Kidney (tissue), 14 donors: ENCODE results near the gene MTERF4. TPM values are rescaled to one million over a fixed set of nuclear protein-coding genes. Genes with fewer than 3 reads are reported as not detected.

Source experiments
- DNase-seq, 5 donors: peaks; one replicate each; pipeline ENCODE4 v3.0.0-alpha.2; 2013 to 2020
- FAIRE-seq: peaks from 2 replicates; lab custom pipeline; 2012; peaks lifted over from hg19 to GRCh38; lab: Jason Lieb, UNC
- H3K27ac ChIP-seq, 2 donors: one replicate each; pipeline ENCODE4 v1.7.0; 2013; ENCODE audit warnings: low read depth in 2 of 2, low read length in 2 of 2, inconsistent platforms in 1 of 2
- H3K27me3 ChIP-seq: one replicate; pipeline ENCODE4 v1.7.1; 2013; ENCODE audit warnings: low read length, inconsistent platforms; ENCODE audit not compliant: control insufficient read depth, insufficient read depth
- H3K36me3 ChIP-seq, 3 donors: one replicate each; pipeline versions ENCODE4 v1.7.0 to v1.7.1; 2013; ENCODE audit warnings: low read length in 3 of 3, control low read depth in 1 of 3, inconsistent platforms in 1 of 3; ENCODE audit not compliant: insufficient read depth in 3 of 3, control insufficient read depth in 2 of 3
- H3K4me1 ChIP-seq, 3 donors: one replicate each; pipeline versions ENCODE4 v1.7.0 to v1.7.1; 2013; ENCODE audit warnings: low read length in 3 of 3, inconsistent platforms in 1 of 3, low read depth in 1 of 3; ENCODE audit not compliant: control insufficient read depth in 2 of 3, insufficient read depth in 2 of 3
- H3K4me3 ChIP-seq, 3 donors: one replicate each; pipeline versions ENCODE4 v1.7.0 to v1.8.1; 2013; ENCODE audit warnings: low read length in 3 of 3, control low read depth in 1 of 3, inconsistent platforms in 1 of 3
- H3K9ac ChIP-seq, 3 donors: one replicate each; pipeline versions ENCODE4 v1.7.0 to v1.7.1; 2013; ENCODE audit warnings: low read length in 3 of 3, control low read depth in 1 of 3, inconsistent platforms in 1 of 3
- H3K9me3 ChIP-seq, 3 donors: one replicate each; pipeline versions ENCODE4 v1.7.0 to v1.7.1; 2013; ENCODE audit warnings: low read length in 3 of 3, control low read depth in 1 of 3, inconsistent platforms in 1 of 3; ENCODE audit not compliant: control insufficient read depth in 2 of 3, insufficient read depth in 1 of 3
- intact Hi-C: fragments of 100-400 bp; cut with DNase I; formaldehyde crosslinking; loops from one replicate; pipeline ENCODE4 v1.11.1; 2022
- polyA plus RNA-seq: library from polyadenylated mRNA; stranded (reverse); fragments of 350-450 nt; fragmentation: Illumina TruSeq; extraction: RNeasy Lipid Tissue Mini Kit (QIAGEN cat#74804); gene quantifications from one replicate; pipeline ENCODE4 v1.2.3, GENCODE V29; 2014; ENCODE audit warnings: low read depth, low replicate concordance; ENCODE audit not compliant: insufficient read depth
- total RNA-seq: library from RNA; stranded (reverse); fragmentation: NEBNext Ultra II Directional; extraction: Animal tissue kit (Norgen Biotek cat#: 25700); gene quantifications from one replicate; pipeline ENCODE4 v1.2.1, GENCODE V29; 2021
- TF ChIP-seq, protein P1 (sequence below): IDR thresholded peaks from 3 replicates; pipeline ENCODE4 v1.5.1; 2012; ENCODE audit warnings: mild to moderate bottlenecking, moderate library complexity, borderline replicate concordance; ENCODE audit not compliant: insufficient read depth; ENCODE audit errors: extremely low read depth
- donor health status: control.
- donor health status: control.
- donor health status: control.
- donor health status: control.
- donor health status: control.
- donor health status: DM: yes; HTN: yes; CAD: no.
- donor health status: Normal renal cell carcinoma (clear cell type).

The MTERF4 gene
- total and polyA plus RNA-seq, 2 donors from 2014 or later, result 24.3 to 41.5 TPM

DNA sequence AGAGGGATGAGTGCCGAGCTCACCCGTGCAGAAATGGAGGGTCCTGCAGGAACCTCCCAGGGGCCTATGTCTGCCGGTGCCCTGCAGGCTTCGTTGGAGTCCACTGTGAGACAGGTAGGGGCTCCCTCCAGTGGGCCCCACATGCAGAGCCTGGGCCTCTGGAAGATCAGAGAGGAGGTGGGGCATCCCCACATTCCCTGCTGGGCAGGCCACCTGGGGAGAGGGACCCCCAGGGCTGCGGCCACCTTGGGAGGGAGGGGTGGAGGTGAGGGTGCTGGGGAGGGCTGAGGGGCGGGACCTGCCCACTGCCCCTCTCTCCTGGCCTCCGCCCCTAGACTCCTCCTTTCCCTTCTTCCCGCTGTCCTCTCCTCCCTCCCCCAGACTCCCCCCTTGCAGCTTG is 38.5 kb downstream of the MTERF4 start:
- Histone ChIP-seq H3K36me3 (no peaks in the 10 kb centered on the region), H3K9ac (no peak overlapping the region), H3K4me3 (peak overlapping the region in 1 of 3 donors; percentile 35), H3K4me1 (peaks cover 0 to 2% (median 0%) of the 10 kb centered on the region in 3 donors), H3K27me3 (no peaks in the 10 kb centered on the region), H3K27ac (no peak overlapping the region), H3K9me3 (no peaks in the 10 kb centered on the region)
- intact Hi-C loops, result loop anchor here (10.0 kb wide), 1 partner anchor 209 kb away; no protein-coding TSS in a partner anchor
- no peak for FAIRE-seq
- peak in 2 of 5 donors; percentile 28 to 80 for DNase-seq
- TF ChIP-seq, protein P1, sequence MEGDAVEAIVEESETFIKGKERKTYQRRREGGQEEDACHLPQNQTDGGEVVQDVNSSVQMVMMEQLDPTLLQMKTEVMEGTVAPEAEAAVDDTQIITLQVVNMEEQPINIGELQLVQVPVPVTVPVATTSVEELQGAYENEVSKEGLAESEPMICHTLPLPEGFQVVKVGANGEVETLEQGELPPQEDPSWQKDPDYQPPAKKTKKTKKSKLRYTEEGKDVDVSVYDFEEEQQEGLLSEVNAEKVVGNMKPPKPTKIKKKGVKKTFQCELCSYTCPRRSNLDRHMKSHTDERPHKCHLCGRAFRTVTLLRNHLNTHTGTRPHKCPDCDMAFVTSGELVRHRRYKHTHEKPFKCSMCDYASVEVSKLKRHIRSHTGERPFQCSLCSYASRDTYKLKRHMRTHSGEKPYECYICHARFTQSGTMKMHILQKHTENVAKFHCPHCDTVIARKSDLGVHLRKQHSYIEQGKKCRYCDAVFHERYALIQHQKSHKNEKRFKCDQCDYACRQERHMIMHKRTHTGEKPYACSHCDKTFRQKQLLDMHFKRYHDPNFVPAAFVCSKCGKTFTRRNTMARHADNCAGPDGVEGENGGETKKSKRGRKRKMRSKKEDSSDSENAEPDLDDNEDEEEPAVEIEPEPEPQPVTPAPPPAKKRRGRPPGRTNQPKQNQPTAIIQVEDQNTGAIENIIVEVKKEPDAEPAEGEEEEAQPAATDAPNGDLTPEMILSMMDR, result no peak

DNA sequence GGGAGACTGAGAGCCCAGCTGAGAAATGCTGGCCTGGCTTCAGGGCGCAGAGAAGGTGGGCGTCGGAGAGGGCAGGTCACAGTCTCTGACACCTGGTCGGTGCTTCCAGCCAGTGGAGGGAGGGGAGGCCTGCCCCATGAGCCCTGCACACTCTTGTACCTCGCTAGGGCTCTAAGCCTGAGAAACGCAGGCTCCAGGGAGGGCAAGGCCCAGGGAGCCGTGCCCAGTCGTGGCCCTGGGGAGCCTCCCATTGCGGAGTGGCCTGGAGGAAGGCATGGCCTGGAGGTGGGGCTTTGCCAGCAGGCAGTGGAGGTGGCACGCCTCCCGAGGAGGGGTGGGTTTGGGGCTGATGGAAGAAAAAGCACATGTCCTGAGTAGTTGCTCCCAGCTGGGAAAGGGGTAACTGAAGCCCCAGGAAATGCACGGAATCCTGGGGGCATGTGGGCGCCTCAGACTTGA is 39.0 kb downstream of the MTERF4 start:
- Histone ChIP-seq H3K27ac (no peak overlapping the region), H3K4me3 (no peak overlapping the region)
- intact Hi-C loops, result loop anchor here (10.0 kb wide), 1 partner anchor 208 kb away; no protein-coding TSS in a partner anchor

DNA sequence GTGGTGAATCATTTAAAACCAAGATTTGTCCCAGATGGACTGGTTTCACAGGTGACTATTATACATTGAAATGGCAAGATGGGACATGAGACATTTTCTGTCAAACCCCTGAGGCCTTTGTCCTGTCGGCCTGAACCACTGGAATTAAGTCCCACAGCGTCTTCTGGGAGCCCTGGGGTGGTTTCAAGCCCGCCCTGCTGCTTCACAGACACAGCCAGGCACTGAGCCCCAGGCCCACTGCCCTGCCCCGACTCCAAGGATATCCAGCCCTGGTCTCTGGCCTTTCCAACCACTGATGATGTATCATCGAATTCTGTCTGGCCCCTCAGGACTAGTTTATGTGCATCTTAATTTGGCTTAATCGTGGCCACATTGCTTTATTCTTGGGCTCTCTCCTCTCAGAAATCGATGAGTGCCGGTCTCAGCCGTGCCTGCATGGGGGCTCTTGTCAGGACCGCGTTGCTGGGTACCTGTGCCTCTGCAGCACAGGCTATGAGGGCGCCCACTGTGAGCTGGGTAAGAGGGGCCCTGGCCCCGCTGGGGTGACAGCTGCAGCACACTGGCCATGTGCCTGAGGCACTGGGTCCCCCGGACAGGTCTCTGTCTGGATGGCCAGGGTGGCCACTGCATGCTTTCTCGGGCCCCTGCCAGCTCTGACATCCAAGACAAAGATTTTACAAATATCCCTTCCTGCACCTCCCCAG is 39.5 kb downstream of the MTERF4 start:
- Histone ChIP-seq H3K27me3 (no peaks in the 10 kb centered on the region), H3K27ac (no peak overlapping the region), H3K9me3 (no peaks in the 10 kb centered on the region), H3K4me3 (no peak overlapping the region), H3K9ac (no peak overlapping the region), H3K36me3 (no peaks in the 10 kb centered on the region), H3K4me1 (peaks cover 0 to 2% (median 0%) of the 10 kb centered on the region in 3 donors)
- FAIRE-seq (no peak), DNase-seq (peak in 1 of 5 donors; percentile 71)
- TF ChIP-seq, protein P1, result no peak
- intact Hi-C loops, result loop anchor here (10.0 kb wide), 1 partner anchor 208 kb away; no protein-coding TSS in a partner anchor

More for the DNA sequence above, 39.0 kb downstream of the MTERF4 start:
- TF ChIP-seq, protein P1, result no peak
- H3K9me3 ChIP-seq, result no peaks in the 10 kb centered on the region
- DNase-seq (peak in 1 of 5 donors; percentile 74), FAIRE-seq (no peak)
- no peak overlapping the region for H3K9ac ChIP-seq
- H3K27me3 ChIP-seq, result no peaks in the 10 kb centered on the region
- H3K4me1 ChIP-seq, result peaks cover 0 to 2% (median 0%) of the 10 kb centered on the region in 3 donors
- no peaks in the 10 kb centered on the region for H3K36me3 ChIP-seq
